Stimulated activated CD8-positive, alpha-beta memory T cell treated with anti-CD3 and anti-CD28 coated beads, Interleukin-15, amount 100 ng/mL, for 48 hours (primary cell): ENCODE results near the gene ATP5MC2.
"Not testable (repeated sequence)": the region's sequence is repeated elsewhere in the genome, so short reads cannot be mapped to it uniquely, and the experiment has no call there.

Source experiments
- DNase-seq, 2 donors: peaks; one replicate each; pipeline ENCODE4 v3.0.0-alpha.2; 2020; ENCODE audit warnings: low read depth in 2 of 2

The ATP5MC2 gene

DNA sequence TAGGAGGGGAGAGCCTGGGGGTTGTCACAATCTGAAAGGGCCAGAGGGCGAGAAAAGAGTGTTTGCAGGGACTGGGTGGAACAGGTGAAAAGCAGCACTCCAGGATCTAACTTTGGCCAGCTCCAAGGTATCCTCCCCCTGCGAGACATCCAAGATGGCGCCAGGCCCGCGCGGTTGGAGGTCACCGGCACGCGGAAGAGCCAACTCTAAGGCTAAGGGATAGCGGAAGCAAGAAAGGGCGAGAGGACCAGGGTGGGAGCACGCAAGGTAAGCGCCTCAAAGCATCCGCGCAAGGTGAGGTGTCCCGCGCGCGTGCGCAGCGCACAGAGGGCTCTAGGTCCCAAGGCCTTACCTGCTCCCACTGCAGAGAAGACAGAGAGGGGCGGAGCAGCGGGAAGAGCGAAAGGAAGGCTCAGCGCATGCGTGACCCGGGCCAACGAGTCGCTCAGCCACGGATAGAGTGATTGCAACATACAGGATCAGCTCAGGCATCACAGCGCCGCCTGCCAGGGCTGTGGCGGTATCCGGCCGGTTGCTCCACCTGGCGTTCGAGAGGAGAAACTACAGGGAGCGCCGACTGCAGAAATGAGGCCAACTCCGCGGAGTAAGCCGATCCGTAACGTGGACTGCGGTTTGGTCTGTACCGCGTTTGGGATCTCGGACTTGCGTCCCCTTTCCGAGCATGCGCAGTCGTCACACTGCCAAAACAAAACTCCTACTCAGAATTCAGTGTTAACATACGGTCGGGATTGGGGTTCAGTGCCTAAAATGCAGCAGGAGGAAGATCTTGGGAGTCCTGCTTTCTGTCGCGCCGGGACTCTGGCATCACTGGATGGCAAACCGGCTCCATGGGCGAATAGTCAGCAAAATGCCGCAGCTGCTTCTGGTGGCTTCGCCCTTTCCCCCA is at the start of gene ATP5MC2:
TSS of gene ATP5MC2 (minus strand) at position 383 of the 907 bp plus-strand sequence. CDS start 3,469 bp downstream, outside the sequence.
- DNase-seq = peak; percentile 95 to 97

DNA sequence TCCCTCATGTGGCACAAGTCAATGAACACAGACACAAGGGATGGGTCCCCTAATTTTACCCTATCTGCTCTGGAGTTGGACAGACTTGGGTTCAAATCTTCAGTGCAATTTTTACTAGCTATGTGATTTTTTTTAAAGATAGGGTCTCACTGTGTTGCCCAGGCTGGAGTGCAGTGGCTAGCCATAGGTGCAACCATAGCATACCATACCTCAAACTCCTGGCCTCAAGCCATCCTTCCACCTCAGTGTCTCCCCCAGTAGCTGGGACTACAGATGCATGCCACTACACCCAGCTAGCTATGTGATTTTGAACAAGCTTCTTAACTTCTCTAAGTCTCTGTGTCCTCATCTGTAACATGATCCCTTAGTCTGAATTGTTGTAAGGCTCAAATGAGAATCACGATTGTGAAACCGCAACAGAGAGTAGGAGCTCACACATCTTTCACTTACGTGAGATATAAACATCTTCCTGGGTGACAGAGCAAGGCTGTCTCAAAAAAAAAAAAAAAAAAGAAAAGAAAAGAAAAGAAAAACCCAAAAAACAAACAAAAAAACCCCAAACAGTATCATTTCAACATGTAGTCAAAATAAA is 46.7 kb upstream of the ATP5MC2 start:
- no peak for DNase-seq

DNA sequence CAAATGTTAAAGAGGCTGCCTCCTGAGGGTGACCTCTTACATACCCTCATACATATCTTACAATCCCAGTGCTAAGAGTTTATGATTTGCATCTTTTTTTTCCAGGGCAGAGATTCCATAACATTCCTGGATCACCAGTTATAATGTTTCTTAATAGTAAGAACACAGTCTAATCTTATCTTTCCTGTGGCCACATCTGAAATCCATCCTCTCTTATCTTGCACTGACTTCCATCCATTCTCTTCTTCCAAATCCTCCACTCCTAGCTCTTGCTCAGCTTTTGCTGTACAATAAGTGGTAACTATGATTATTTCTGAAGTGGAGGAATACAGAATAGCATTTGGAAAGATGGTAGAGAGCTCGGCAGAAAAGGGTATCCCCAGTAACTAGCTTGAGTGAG is 45.1 kb upstream of the ATP5MC2 start:
- DNase-seq = no peak

DNA sequence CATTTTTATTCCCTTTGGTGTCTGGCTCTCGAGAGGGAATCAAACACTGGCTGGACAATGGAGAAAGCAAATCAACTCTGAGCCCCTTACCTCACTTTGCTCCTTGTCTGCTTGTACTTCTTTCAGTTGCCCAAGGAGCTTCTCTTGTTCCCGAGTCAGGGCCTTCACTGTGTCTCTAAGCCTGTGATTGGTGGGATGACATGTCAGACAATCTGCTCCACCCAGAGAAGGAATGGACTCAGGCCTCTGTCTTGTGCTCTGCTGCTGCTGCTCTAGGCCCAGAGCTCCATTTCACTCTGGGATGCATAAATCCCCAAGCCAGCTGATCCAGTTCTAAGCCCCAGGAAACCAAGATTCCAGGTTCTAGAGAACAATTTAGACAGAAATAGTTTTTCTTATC is 43.8 kb upstream of the ATP5MC2 start:
- no peak for DNase-seq

- DNase-seq = not testable (repeated sequence)
Measured at GRCh38 chr12:53718567-53718966, 42.7 kb upstream of the ATP5MC2 start.

GRCh38 chr12:53717319-53717718 is 41.4 kb upstream of the ATP5MC2 start:
- no peak for DNase-seq

DNA sequence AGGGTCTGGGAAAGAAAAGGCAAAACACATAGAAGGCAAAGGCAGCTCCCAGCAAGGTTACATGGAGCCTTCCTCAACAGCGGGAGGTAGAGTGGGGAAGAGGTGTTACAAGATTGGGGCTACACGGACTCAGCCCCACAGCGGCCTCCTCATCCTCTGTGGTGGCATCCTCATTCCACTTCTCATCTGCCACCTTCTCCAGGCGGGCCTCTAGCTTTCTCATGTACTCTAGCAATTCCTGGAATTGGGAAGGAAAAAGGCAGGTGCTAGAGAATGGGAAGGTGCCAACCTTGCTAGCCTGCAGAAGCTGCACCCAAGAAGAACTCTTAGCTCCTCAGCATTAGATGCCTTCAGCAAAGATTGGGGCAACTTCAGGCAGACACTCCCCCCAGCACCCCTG is 38.1 kb upstream of the ATP5MC2 start:
- DNase-seq = no peak

GRCh38 chr12:53713516-53713915 is 37.6 kb upstream of the ATP5MC2 start:
- no peak for DNase-seq

DNA sequence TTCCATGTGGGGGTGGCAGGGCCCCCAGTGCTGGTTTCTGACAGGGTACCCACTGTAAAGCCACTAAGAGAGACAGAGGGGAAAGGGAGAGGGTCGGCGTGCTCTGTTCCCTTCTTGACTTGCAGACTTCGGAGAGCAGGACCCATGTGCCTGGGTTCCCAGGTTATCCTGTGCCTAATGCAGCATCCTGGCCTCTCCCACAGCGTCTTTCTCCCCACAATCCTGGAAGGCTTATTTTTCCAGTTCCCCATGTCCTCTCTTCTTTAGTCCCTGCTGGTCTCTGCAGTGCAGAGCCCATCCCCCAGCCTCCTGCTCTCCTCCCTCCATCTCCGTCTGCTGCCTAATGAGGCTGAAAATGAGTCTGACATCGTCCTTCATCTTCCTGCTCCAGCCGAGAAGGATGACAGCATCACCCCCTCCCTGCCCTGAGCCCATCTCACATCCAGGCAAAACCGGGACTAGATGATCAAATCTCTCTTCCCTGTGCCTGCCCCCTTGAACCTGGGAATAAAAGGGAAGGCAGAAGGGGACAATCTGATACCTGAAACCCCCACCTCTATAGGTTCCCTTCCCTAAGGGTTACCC is 36.3 kb upstream of the ATP5MC2 start:
- DNase-seq = no peak

- no peak for DNase-seq
Measured at GRCh38 chr12:53710091-53710490, 34.2 kb upstream of the ATP5MC2 start.

DNA sequence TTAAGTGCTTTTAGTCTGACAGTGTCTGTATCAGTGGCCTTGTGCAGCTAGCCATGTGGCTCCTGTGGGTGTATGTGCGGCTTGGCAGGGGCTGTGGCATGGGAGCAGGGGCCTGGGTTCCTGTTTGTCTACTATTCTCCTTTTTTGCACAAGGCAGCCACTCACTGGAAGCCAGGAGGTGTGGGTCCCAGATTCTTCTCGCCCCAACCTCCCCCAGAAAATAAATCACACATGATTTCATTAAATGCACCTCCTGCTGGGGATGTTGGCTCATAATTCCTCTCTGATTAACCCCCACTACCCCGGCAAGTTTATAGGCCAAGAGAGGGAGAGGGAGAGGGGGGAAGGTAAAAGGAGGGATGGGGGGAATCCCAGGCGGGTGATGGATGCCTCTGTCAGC is 33.8 kb upstream of the ATP5MC2 start:
- no peak for DNase-seq

- DNase-seq = no peak
Measured at GRCh38 chr12:53706080-53706479, 30.2 kb upstream of the ATP5MC2 start.

DNA sequence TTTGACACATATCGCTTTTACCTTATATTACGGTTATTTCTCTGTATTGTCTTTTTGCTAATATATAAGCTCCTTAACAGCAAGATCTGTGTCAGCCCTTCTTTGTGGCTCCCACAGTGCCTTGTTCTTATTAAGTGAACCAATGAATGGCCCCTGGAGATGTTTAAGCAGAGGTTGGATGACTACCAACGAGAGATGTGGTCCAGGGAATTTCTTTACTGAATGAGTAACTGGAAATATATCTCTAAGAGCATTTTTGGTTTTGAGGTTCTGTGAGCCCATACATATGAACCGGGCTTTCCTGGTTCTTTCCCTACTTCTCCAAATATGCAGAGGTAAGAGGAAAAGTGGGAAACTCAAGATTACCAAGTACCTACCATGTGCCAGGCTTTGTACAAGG is 27.9 kb upstream of the ATP5MC2 start:
- no peak for DNase-seq

GRCh38 chr12:53701518-53702264 is 25.8 kb upstream of the ATP5MC2 start:
- DNase-seq = peak; percentile 50 to 51

DNA sequence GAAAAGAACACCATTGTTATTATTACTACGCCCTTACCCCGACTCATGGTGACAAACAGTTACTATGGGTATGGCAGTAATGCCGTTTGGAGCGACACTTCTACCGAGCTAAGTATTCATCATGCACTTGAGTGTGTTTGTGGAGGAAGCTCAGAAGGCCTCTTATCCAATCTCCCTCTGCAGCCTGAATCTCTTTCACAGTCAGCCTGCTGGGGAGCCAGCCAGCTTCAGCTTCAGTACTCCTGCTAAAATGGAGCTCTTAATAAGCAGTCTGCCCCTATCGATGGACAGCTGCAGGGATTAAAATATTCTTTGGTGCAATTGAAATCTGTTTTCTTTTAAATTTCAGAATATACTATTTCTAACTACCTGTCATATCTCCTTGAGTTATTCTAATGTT is 24.7 kb upstream of the ATP5MC2 start:
- DNase-seq = no peak

GRCh38 chr12:53699678-53700025 is 23.8 kb upstream of the ATP5MC2 start:
- DNase-seq = no peak

DNA sequence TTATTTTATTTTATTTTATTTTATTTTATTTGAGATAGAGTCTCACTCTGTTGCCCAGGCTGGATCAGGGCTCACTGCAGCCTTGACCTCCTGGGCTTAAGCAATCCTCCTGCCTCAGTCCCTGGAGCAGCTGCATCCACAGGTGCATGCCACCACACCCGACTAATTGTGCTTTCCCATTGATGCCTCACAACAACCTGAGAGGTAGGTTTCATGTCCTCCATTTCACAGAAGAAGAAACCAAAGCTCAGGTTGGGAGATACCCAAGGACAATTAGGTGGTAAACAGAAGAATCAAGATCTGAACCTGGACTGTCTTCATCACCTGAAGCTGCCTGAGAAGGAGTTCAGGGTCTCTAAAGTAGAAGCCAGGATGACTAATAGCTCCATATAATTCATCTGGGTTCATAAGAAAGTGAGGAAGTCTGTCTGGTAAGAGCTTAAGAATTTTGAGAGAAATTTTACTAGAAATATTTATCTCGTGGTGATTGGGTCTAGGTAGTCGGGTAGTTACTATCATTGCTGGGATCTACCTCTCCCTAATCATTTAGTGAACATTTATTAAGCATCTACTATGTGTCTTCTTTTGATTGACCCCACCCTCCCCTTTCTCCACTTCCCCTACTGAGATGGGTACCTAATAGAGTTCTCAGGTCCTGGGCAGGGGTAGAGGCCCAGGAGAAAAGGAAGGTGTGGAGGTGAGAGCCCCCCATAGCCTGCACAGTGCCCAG is 23.2 kb upstream of the ATP5MC2 start:
- no peak for DNase-seq

DNA sequence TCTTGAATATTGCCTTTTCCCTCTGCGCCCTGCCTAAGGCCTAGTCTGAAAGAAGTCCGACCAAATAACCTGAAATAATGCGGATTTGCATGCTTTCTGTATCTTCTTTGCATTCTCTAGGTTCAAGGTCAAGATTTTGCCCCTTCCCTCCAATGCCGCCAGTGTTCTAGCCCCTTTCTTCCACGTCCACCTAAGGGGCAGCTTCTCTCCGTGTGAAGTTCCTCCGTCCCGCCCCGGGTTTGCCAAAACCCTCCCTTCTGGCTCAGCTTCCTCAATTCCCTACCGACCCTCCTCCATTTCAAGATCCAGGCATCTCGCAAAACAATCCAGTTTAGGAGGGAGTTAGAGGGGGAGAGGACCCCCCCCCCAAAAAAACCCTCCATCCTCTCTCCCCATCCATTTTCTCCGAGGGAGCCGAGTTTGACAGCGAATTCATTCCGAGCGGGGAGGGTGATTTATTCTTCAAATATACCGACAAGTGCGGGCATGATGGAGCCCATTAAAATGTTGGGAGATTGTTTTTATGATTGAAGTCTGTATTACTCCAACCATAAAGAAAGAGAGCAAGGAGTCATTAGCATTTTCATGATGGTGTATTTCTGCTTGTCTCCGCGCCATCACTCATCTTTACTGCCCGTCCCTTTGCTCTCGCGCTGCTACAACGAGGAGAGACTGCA is 20.9 kb upstream of the ATP5MC2 start:
- DNase-seq = no peak

DNA sequence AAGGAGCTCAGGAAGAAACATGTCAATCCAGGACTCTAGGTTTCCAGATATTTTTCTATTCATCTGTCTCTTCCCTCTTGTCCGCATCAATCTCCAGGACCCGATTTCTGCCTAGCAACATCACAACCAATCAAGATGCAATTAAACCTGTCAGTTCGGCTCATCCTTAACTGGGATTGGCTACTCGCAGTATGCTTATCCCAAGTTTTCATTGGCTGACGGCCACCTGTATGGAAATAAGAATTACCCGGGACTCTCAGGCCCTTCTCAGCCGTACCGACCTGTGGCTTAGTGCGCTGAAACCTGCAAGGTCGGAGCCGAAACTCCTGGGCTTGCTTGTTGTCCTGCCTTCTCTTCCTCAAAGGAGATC is 20.4 kb upstream of the ATP5MC2 start:
- no peak for DNase-seq

DNA sequence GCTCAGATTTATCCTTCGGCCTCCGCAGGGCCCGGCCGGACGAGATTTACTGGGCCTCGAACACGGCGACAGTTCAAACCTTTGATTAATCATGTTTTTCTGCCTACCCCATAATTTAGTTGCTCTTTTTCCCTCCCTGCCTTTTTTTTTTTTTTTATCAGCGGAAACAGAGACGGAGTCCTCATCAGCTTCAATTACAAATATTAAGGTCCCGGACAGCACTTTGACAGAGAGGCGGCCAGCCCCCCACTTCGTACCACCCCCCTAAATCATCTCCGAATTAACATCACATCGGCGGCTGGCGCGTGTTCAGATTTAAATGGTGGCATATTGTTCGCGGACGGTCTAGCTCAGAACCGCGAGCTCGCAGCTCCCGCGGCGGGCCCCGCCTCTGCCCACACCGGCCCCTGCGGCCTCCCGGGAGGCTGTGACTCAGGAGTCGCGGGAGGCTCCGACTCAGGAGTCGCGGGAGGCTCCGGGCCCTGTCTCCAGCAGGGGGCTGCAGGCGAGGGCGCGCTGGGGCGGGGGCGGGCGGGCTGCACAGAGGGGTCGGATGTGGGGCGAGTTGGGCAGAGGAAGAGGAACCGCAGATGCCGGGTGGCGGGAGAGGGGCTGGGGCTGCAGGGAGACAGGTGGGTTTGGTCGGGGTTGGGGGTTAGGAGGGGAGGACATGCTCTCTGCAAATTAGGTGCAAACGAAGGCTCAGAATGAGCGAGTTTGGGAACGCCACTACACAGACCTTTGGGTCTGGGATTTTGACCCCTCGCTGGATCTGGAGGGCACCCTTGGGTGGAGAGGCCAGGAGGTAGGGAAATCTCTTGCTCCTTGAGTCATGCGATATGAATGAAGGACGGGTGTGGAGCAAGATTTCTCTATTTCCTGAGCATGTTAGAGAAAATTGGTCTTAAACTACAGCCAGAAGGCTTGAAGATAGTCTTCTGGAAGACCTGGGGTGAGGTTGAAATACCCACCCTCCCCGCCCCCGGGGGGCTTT is 19.6 kb upstream of the ATP5MC2 start:
- DNase-seq = peak; percentile 29 to 32
